CD4-positive, alpha-beta memory T cell (primary cell): ENCODE data around the gene RBM4. TPM values are rescaled to one million over a fixed set of nuclear protein-coding genes. Genes with fewer than 3 reads are reported as not detected.

ENCODE experiments used
- CTCF ChIA-PET: fragments of 350-600 bp; sonication (Branson Sonifier 250); formaldehyde crosslinking; loops from one replicate; lab custom pipeline; 2021; ENCODE audit warnings: inconsistent platforms; ENCODE audit not compliant: partially characterized antibody; lab: Charles Lee
- POLR2A ChIA-PET: fragments of 350-600 bp; sonication (Branson Sonifier 250); formaldehyde crosslinking; loops from one replicate; lab custom pipeline; 2021; ENCODE audit not compliant: partially characterized antibody; lab: Charles Lee
- DNase-seq, 5 donors: peaks; one replicate each; pipeline versions ENCODE4 v3.0.0 to v3.0.0-alpha.2; 2020 to 2022; ENCODE audit warnings: mixed read lengths in 1 of 5
- H3K27ac ChIP-seq: one replicate; pipeline ENCODE4 v1.7.0; 2013; ENCODE audit warnings: low read depth, low read length
- H3K27me3 ChIP-seq: 2 replicates; pipeline ENCODE4 v1.7.0; 2013; ENCODE audit warnings: mild to moderate bottlenecking, low read length, moderate library complexity; ENCODE audit not compliant: insufficient read depth
- H3K36me3 ChIP-seq: 2 replicates; pipeline ENCODE4 v1.7.0; 2013; ENCODE audit warnings: mild to moderate bottlenecking, low read length, moderate library complexity; ENCODE audit not compliant: insufficient read depth
- H3K4me1 ChIP-seq: 2 replicates; pipeline ENCODE4 v1.7.0; 2013; ENCODE audit warnings: mild to moderate bottlenecking, low read length, moderate library complexity; ENCODE audit not compliant: insufficient read depth
- H3K4me3 ChIP-seq, 2 donors: one replicate each; pipeline ENCODE4 v1.7.0; 2013; ENCODE audit warnings: low read length in 2 of 2, mild to moderate bottlenecking in 1 of 2
- H3K9me3 ChIP-seq, 2 donors: one replicate each; pipeline ENCODE4 v1.7.0; 2013; ENCODE audit warnings: low read length in 2 of 2, control low read depth in 1 of 2; ENCODE audit not compliant: control insufficient read depth in 1 of 2
- H3K27ac Mint-ChIP-seq, 7 donors: one replicate each; pipeline ENCODE4 v1.8.0; 2020 to 2021; ENCODE audit warnings: mixed read lengths in 7 of 7, mild to moderate bottlenecking in 6 of 7, inconsistent platforms in 3 of 7, moderate library complexity in 3 of 7
- H3K27me3 Mint-ChIP-seq, 2 donors: one replicate each; pipeline ENCODE4 v1.8.0; 2020 to 2021; ENCODE audit warnings: mixed read lengths in 2 of 2
- H3K36me3 Mint-ChIP-seq, 2 donors: one replicate each; pipeline ENCODE4 v1.8.0; 2020 to 2021; ENCODE audit warnings: mixed read lengths in 2 of 2, inconsistent platforms in 1 of 2, mild to moderate bottlenecking in 1 of 2
- H3K4me1 Mint-ChIP-seq, 4 donors: one replicate each; pipeline ENCODE4 v1.8.0; 2020 to 2021; ENCODE audit warnings: mixed read lengths in 4 of 4, mild to moderate bottlenecking in 1 of 4
- H3K4me3 Mint-ChIP-seq, 8 donors: one replicate each; pipeline ENCODE4 v1.8.0; 2020 to 2021; ENCODE audit warnings: mixed read lengths in 8 of 8, mild to moderate bottlenecking in 7 of 8, moderate library complexity in 6 of 8, inconsistent platforms in 3 of 8
- H3K9me3 Mint-ChIP-seq, 8 donors: one replicate each; pipeline ENCODE4 v1.8.0; 2020 to 2021; ENCODE audit warnings: mixed read lengths in 8 of 8, mild to moderate bottlenecking in 5 of 8, inconsistent platforms in 3 of 8, moderate library complexity in 1 of 8
- intact Hi-C: fragments of 100-400 bp; cut with micrococcal nuclease; formaldehyde crosslinking; loops from one replicate; pipeline ENCODE4 v1.15.1; 2023
- polyA plus RNA-seq, 2 donors: library from polyadenylated mRNA; unstranded; fragments of 300-500 nt; fragmentation: Illumina TruSeq; gene quantifications; one replicate each; pipeline ENCODE4 v1.2.3, GENCODE V29; 2021
- total RNA-seq, 2 experiments: library from RNA; stranded (reverse); gene quantifications; one replicate each; pipeline ENCODE4 v1.2.3, GENCODE V29; 2021

RBM4 gene
- total and polyA plus RNA-seq, 4 experiments from 2014 or later: 183 to 231 (median 201) TPM

GRCh38 chr11:66625041-66625751, 13.3 kb upstream of the RBM4 start:
- intact Hi-C loops: no loop called here
- H3K36me3 Mint-ChIP-seq: peaks cover 42 to 85% of the 10 kb centered on the region in 2 donors
- no peaks in the 10 kb centered on the region for H3K9me3 ChIP-seq
- H3K27ac ChIP-seq: no peak overlapping the region
- no peak for DNase-seq
- no peaks in the 10 kb centered on the region for H3K27me3 Mint-ChIP-seq
- ChIA-PET POLR2A (interaction anchor here (0.7 to 17.7 kb wide), 5 partner anchors 9 to 56 kb away, joined by 3 to 442 read pairs (median 5); partner anchors contain the start of genes CCDC87, CCS, RBM14 and RBM4), CTCF (interaction anchor here (0.8 kb wide), 1 partner anchor 48 kb away, joined by 3 read pairs; no protein-coding TSS in a partner anchor)
- H3K4me1 ChIP-seq: peaks cover 62% of the 10 kb centered on the region
- no peak overlapping the region for H3K4me3 ChIP-seq
- no peaks in the 10 kb centered on the region for H3K27me3 ChIP-seq
- H3K4me3 Mint-ChIP-seq: no peak overlapping the region
- peak overlapping the region in 2 of 7 donors; percentile 29 to 71 for H3K27ac Mint-ChIP-seq
- peaks cover 44 to 90% (median 67%) of the 10 kb centered on the region in 4 donors for H3K4me1 Mint-ChIP-seq
- peaks cover 66% of the 10 kb centered on the region for H3K36me3 ChIP-seq
- H3K9me3 Mint-ChIP-seq: peaks cover 0 to 11% (median 0%) of the 10 kb centered on the region in 8 donors

- Histone ChIP-seq H3K4me3 (no peak overlapping the region), H3K4me1 (peaks cover 58% of the 10 kb centered on the region), H3K27me3 (no peaks in the 10 kb centered on the region), H3K9me3 (no peaks in the 10 kb centered on the region), H3K36me3 (peaks cover 68% of the 10 kb centered on the region), H3K27ac (no peak overlapping the region)
- Mint-ChIP-seq H3K4me1 (peaks cover 41 to 86% (median 64%) of the 10 kb centered on the region in 4 donors), H3K27ac (peak overlapping the region in 2 of 7 donors; percentile 31 to 71), H3K9me3 (peaks cover 0 to 13% (median 0%) of the 10 kb centered on the region in 8 donors), H3K27me3 (no peaks in the 10 kb centered on the region), H3K36me3 (peaks cover 43 to 85% of the 10 kb centered on the region in 2 donors), H3K4me3 (peak overlapping the region in 1 of 8 donors; percentile 22)
- CTCF ChIA-PET: no interaction called here
- intact Hi-C loops: no loop called here
- POLR2A ChIA-PET: interaction anchor here (0.7 to 17.7 kb wide), 4 partner anchors 9 to 57 kb away, joined by 3 to 442 read pairs (median 8); partner anchors contain the start of genes RBM14 and RBM4
- no peak for DNase-seq
These were observed 12.8 kb upstream of the RBM4 start for GRCh38 chr11:66625752-66626149.

- intact Hi-C loops: no loop called here
- Mint-ChIP-seq H3K9me3 (peaks cover 0 to 13% (median 0%) of the 10 kb centered on the region in 8 donors), H3K36me3 (peaks cover 43 to 82% of the 10 kb centered on the region in 2 donors), H3K27ac (peak overlapping the region in 3 of 7 donors; percentile 29 to 71 (median 48)), H3K4me1 (peaks cover 38 to 80% (median 59%) of the 10 kb centered on the region in 4 donors), H3K4me3 (peak overlapping the region in 3 of 8 donors; percentile 5 to 65 (median 6)), H3K27me3 (no peaks in the 10 kb centered on the region)
- ChIA-PET POLR2A (interaction anchor here (2.2 to 17.7 kb wide), 3 partner anchors 6 to 10 kb away, joined by 11 to 442 read pairs (median 442); partner anchors contain the start of genes RBM14 and RBM4), CTCF (interaction anchor here (1.1 kb wide), 1 partner anchor 12 kb away, joined by 3 read pairs; the partner anchor contains the start of gene RBM4)
- Histone ChIP-seq H3K4me1 (peaks cover 52% of the 10 kb centered on the region), H3K27me3 (no peaks in the 10 kb centered on the region), H3K27ac (no peak overlapping the region), H3K36me3 (peaks cover 68% of the 10 kb centered on the region), H3K9me3 (no peaks in the 10 kb centered on the region), H3K4me3 (no peak overlapping the region)
- no peak for DNase-seq
These were observed 12.1 kb upstream of the RBM4 start for GRCh38 chr11:66626382-66626781.

- Histone ChIP-seq H3K4me1 (peaks cover 47% of the 10 kb centered on the region), H3K9me3 (no peaks in the 10 kb centered on the region), H3K4me3 (no peak overlapping the region), H3K27me3 (no peaks in the 10 kb centered on the region), H3K36me3 (peaks cover 68% of the 10 kb centered on the region), H3K27ac (no peak overlapping the region)
- Mint-ChIP-seq H3K27ac (peak overlapping the region in 3 of 7 donors; percentile 68 to 71 (median 71)), H3K36me3 (peaks cover 43 to 79% of the 10 kb centered on the region in 2 donors), H3K4me3 (no peak overlapping the region), H3K27me3 (no peaks in the 10 kb centered on the region), H3K9me3 (peaks cover 0 to 13% (median 0%) of the 10 kb centered on the region in 8 donors), H3K4me1 (peaks cover 35 to 80% (median 58%) of the 10 kb centered on the region in 4 donors)
- CTCF ChIA-PET: interaction anchor here (1.1 kb wide), 1 partner anchor 11 kb away, joined by 3 read pairs; the partner anchor contains the start of gene RBM4
- intact Hi-C loops: no loop called here
- DNase-seq: no peak
- POLR2A ChIA-PET: interaction anchor here (16.9 to 17.7 kb wide), 2 partner anchors 6 to 8 kb away, joined by 442 read pairs; partner anchors contain the start of genes RBM14 and RBM4
These were observed 11.6 kb upstream of the RBM4 start for GRCh38 chr11:66626926-66627325.

GRCh38 chr11:66628061-66628603, 10.4 kb upstream of the RBM4 start:
- H3K36me3 ChIP-seq: peaks cover 68% of the 10 kb centered on the region
- H3K4me3 ChIP-seq: no peak overlapping the region
- CTCF ChIA-PET: interaction anchor here (0.8 to 1.1 kb wide), 2 partner anchors 18 to 50 kb away, joined by 3 read pairs; no protein-coding TSS in a partner anchor
- POLR2A ChIA-PET: interaction anchor here (16.9 to 17.7 kb wide), 2 partner anchors 7 to 8 kb away, joined by 442 read pairs; partner anchors contain the start of genes RBM14 and RBM4
- H3K4me1 Mint-ChIP-seq: peaks cover 26 to 72% (median 52%) of the 10 kb centered on the region in 4 donors
- peaks cover 0 to 13% (median 0%) of the 10 kb centered on the region in 8 donors for H3K9me3 Mint-ChIP-seq
- H3K4me3 Mint-ChIP-seq: peak overlapping the region in 1 of 8 donors; percentile 43
- intact Hi-C loops: no loop called here
- peaks cover 35% of the 10 kb centered on the region for H3K4me1 ChIP-seq
- no peaks in the 10 kb centered on the region for H3K27me3 ChIP-seq
- H3K27me3 Mint-ChIP-seq: no peaks in the 10 kb centered on the region
- peak overlapping the region in 4 of 7 donors; percentile 69 to 92 (median 80) for H3K27ac Mint-ChIP-seq
- no peaks in the 10 kb centered on the region for H3K9me3 ChIP-seq
- H3K27ac ChIP-seq: no peak overlapping the region
- no peak for DNase-seq
- H3K36me3 Mint-ChIP-seq: peaks cover 40 to 73% of the 10 kb centered on the region in 2 donors

GRCh38 chr11:66629356-66629755, 9.1 kb upstream of the RBM4 start:
- peaks cover 16 to 64% (median 44%) of the 10 kb centered on the region in 4 donors for H3K4me1 Mint-ChIP-seq
- no peak overlapping the region for H3K4me3 Mint-ChIP-seq
- ChIA-PET POLR2A (interaction anchor here (0.6 to 17.7 kb wide), 4 partner anchors 5 to 84 kb away, joined by 3 to 442 read pairs (median 230); partner anchors contain the start of genes RBM14, RBM4 and ZDHHC24), CTCF (interaction anchor here (0.8 to 1.1 kb wide), 2 partner anchors 19 to 49 kb away, joined by 3 read pairs; no protein-coding TSS in a partner anchor)
- no peak overlapping the region for H3K4me3 ChIP-seq
- no peaks in the 10 kb centered on the region for H3K27me3 Mint-ChIP-seq
- peaks cover 0 to 10% (median 0%) of the 10 kb centered on the region in 8 donors for H3K9me3 Mint-ChIP-seq
- intact Hi-C loops: no loop called here
- peaks cover 23% of the 10 kb centered on the region for H3K4me1 ChIP-seq
- peak overlapping the region in 4 of 7 donors; percentile 24 to 90 (median 64) for H3K27ac Mint-ChIP-seq
- H3K36me3 Mint-ChIP-seq: peaks cover 31 to 65% of the 10 kb centered on the region in 2 donors
- no peak overlapping the region for H3K27ac ChIP-seq
- peaks cover 59% of the 10 kb centered on the region for H3K36me3 ChIP-seq
- no peaks in the 10 kb centered on the region for H3K9me3 ChIP-seq
- H3K27me3 ChIP-seq: no peaks in the 10 kb centered on the region
- DNase-seq: no peak
